GM23248 (cell line): Measurements from ENCODE around the gene TNFAIP8L2. TPM values are rescaled to one million over a fixed set of nuclear protein-coding genes. Genes with fewer than 3 reads are reported as not detected.

Source experiments
- DNase-seq: peaks from one replicate; pipeline ENCODE4 v3.0.0-alpha.2; 2015
- H2AFZ ChIP-seq: fragments of 200-600 bp; sonication (generic); 2 replicates; pipeline ENCODE4 v1.6.1; 2016; ENCODE audit warnings: antibody characterized with exemption
- H3F3A ChIP-seq: fragments of 200-600 bp; sonication (generic); 2 replicates; pipeline ENCODE4 v1.6.1; 2016; ENCODE audit warnings: mild to moderate bottlenecking, antibody characterized with exemption, mixed run types; ENCODE audit not compliant: insufficient read depth
- H3K27ac ChIP-seq: fragments of 200-600 bp; sonication (generic); 2 replicates; pipeline ENCODE4 v1.5.1; 2016; ENCODE audit warnings: mild to moderate bottlenecking
- H3K27me3 ChIP-seq: fragments of 200-600 bp; sonication (generic); replicated peaks from 2 replicates; pipeline ENCODE4 v1.6.1; 2016; ENCODE audit warnings: mild to moderate bottlenecking; ENCODE audit not compliant: insufficient read depth
- H3K36me3 ChIP-seq: fragments of 200-600 bp; sonication (generic); 2 replicates; pipeline ENCODE4 v1.6.1; 2016; ENCODE audit warnings: low read depth, mild to moderate bottlenecking
- H3K4me1 ChIP-seq: fragments of 200-600 bp; sonication (generic); 2 replicates; pipeline ENCODE4 v1.6.1; 2016; ENCODE audit warnings: mild to moderate bottlenecking; ENCODE audit not compliant: insufficient read depth
- H3K4me2 ChIP-seq: fragments of 200-600 bp; sonication (generic); one replicate; pipeline ENCODE4 v1.6.1; 2016; ENCODE audit warnings: mild to moderate bottlenecking; ENCODE audit not compliant: unreplicated experiment
- H3K4me3 ChIP-seq: fragments of 200-600 bp; sonication (generic); 2 replicates; pipeline ENCODE4 v1.5.1; 2016; ENCODE audit warnings: mild to moderate bottlenecking
- H3K79me2 ChIP-seq: fragments of 200-600 bp; sonication (generic); 2 replicates; pipeline ENCODE4 v1.6.1; 2016; ENCODE audit warnings: mild to moderate bottlenecking; ENCODE audit not compliant: insufficient read depth
- H3K9ac ChIP-seq: fragments of 200-600 bp; sonication (generic); 2 replicates; pipeline ENCODE4 v1.6.1; 2016; ENCODE audit warnings: mild to moderate bottlenecking
- H3K9me2 ChIP-seq: fragments of 200-600 bp; sonication (generic); 2 replicates; pipeline ENCODE4 v1.6.1; 2016; ENCODE audit warnings: mixed run types, mild to moderate bottlenecking, moderate library complexity; ENCODE audit not compliant: insufficient read depth
- H3K9me3 ChIP-seq: fragments of 200-600 bp; sonication (generic); one replicate; pipeline ENCODE4 v1.6.1; 2017; ENCODE audit warnings: low read depth
- H4K20me1 ChIP-seq: fragments of 200-600 bp; sonication (generic); 2 replicates; pipeline ENCODE4 v1.6.0; 2016; ENCODE audit not compliant: insufficient read depth
- EZH2 ChIP-seq: fragments of 200-600 bp; sonication (generic); IDR thresholded peaks from 2 replicates; pipeline ENCODE4 v1.6.1; 2018; ENCODE audit warnings: antibody characterized with exemption, mild to moderate bottlenecking; ENCODE audit not compliant: insufficient read depth, poor library complexity, severe bottlenecking
- EZH2phosphoT487 ChIP-seq: fragments of 200-600 bp; sonication (generic); IDR thresholded peaks from 2 replicates; pipeline ENCODE4 v1.6.1; 2018; ENCODE audit warnings: antibody characterized with exemption, moderate library complexity, mild to moderate bottlenecking, low read depth; ENCODE audit not compliant: insufficient read depth
- WGBS, 2 experiments: methylation state at CpG; one replicate each; pipeline ENCODE4 v1.1.6; 2015 to 2017; ENCODE audit warnings: low lambda C conversion rate in 2 of 2, low coverage in 1 of 2; ENCODE audit errors: missing lambda C conversion rate in 2 of 2; 5-methylcytosine and 5-hydroxymethylcytosine counted together
- in situ Hi-C: fragments of 300-500 bp; cut with MboI; formaldehyde crosslinking; loops from 2 replicates; pipeline ENCODE4 v1.15.0; 2020
- polyA plus RNA-seq: library from polyadenylated mRNA; unstranded; fragments of >200 nt; fragmentation: Nextera tagmentation; extraction: Ambion mirVana; gene quantifications from 2 replicates; pipeline ENCODE4 v1.2.1, GENCODE V29; 2016
- total RNA-seq: library from RNA; depleted of rRNA; stranded (reverse); fragments of >200 nt; shearing (Covaris generic); gene quantifications from 2 replicates; pipeline ENCODE4 v1.2.3, GENCODE V29; 2014

The TNFAIP8L2 gene
- total and polyA plus RNA-seq, 2 experiments from 2014 or later: not detected

DNA sequence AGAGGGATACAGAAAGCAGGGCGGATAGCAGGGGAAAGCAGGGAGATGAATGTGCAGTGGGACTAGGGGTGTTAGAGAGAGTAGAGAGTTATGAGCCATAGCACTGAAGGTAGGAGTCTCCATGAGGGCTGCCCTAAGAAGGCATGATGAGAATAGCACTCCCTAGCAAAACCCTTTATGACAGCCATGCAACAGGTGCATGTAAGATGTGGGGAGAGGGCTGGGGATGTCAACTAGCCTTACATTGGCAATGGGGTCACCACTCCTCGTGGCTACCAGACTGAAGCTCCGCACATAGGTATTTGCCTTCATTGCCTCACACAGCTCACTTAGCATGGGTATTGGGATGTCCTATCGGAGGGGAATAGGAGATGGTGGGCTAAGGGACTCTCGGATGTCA is 14.7 kb downstream of the TNFAIP8L2 start:
- Histone ChIP-seq H3K9me2 (no peaks in the 10 kb centered on the region), H4K20me1 (no peaks in the 10 kb centered on the region), H3K4me3 (no peak overlapping the region), H3K9ac (no peak overlapping the region), H3K79me2 (peaks cover 25% of the 10 kb centered on the region), H3K4me1 (peaks cover 14% of the 10 kb centered on the region), H3K4me2 (no peak overlapping the region), H3K27me3 (no peaks in the 10 kb centered on the region), H3K9me3 (no peaks in the 10 kb centered on the region), H3F3A (peaks cover 20% of the 10 kb centered on the region), H3K27ac (no peak overlapping the region), H2AFZ (no peak overlapping the region), H3K36me3 (peaks cover 13% of the 10 kb centered on the region; the same call in 1 of the 2 replicates)
- in situ Hi-C loops: no loop called here
- DNase-seq: no peak
- 74 to 84% methylated on average over 5 of the region's 5 CpGs for WGBS, 2 experiments
- no peak for TF ChIP-seq EZH2
- no peak for TF ChIP-seq EZH2phosphoT487

DNA sequence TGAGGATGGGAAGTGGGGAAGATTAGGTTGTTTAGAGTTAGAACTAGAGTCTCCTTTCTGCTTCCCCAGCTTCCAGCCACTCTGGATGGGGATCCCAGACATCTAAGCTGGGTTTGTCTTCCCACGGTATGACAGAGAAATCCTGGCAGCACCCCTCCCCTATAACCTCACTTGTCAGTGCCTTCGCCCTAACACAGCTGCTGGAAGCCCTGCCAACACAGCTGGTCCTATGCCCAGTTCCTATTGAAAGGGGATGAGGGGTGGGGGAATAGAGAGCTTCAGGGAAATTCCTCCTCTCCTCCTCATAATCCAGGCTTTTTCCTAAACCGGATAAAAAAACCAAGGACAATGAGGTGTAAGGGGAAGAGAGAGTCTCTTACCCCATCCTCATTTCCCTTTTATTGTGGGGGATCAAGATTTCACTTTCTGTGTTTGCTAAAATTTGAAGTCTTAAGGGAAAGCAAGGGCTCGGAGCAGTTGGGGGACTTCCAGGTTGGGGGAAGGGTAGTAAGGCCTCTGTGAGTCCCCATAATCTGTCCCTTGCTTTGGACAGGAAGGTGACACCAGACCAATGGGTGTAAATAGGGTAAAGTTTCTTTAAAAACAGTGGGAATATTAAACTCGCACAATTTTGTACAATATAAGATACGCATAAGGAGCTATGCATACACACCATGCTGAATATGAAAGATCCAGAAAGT is 18.7 kb downstream of the TNFAIP8L2 start:
- DNase-seq: peak; percentile 7
- H2AFZ ChIP-seq: no peak overlapping the region
- H3K27ac ChIP-seq: no peak overlapping the region
- H3K36me3 ChIP-seq: peaks cover 4% of the 10 kb centered on the region; the same call in 1 of the 2 replicates
- H3K4me1 ChIP-seq: 0 out of 2 replicates have a peak, but pooled peaks cover 3% of the 10 kb centered on the region
- no peak for TF ChIP-seq EZH2phosphoT487
- no peak for TF ChIP-seq EZH2
- in situ Hi-C loops: no loop called here
- H3K4me3 ChIP-seq: no peak overlapping the region
- no peaks in the 10 kb centered on the region for H3K27me3 ChIP-seq
- no peak overlapping the region for H3K9ac ChIP-seq
- H3F3A ChIP-seq: peaks cover 14% of the 10 kb centered on the region; the same call in 1 of the 2 replicates
- no peaks in the 10 kb centered on the region for H3K9me3 ChIP-seq
- no peaks in the 10 kb centered on the region for H4K20me1 ChIP-seq
- H3K79me2 ChIP-seq: no peaks in the 10 kb centered on the region
- H3K4me2 ChIP-seq: no peak overlapping the region
- H3K9me2 ChIP-seq: no peaks in the 10 kb centered on the region
- 58 to 59% methylated on average over 6 of the region's 6 CpGs for WGBS, 2 experiments

GRCh38 chr1:151175863-151176262 is 19.4 kb downstream of the TNFAIP8L2 start, which contains the start of gene TMOD4:
Gene TMOD4, minus strand, starts transcription at chr1:151175981. Its CDS starts 1,106 bp downstream, at chr1:151174875.
- Histone ChIP-seq H3K9me2 (no peaks in the 10 kb centered on the region), H3K9ac (no peak within 1 kb of the TSS), H3K79me2 (no peaks in the 10 kb centered on the region), H3K27me3 (no peaks in the 10 kb centered on the region), H3K9me3 (no peaks in the 10 kb centered on the region), H3K4me1 (0 out of 2 replicates have a peak, but pooled peaks cover 3% of the 10 kb centered on the region), H3K27ac (no peak within 1 kb of the TSS), H3K36me3 (peaks cover 4% of the 10 kb centered on the region; the same call in 1 of the 2 replicates), H2AFZ (no peak within 1 kb of the TSS), H3F3A (peaks cover 14% of the 10 kb centered on the region; the same call in 1 of the 2 replicates), H3K4me2 (no peak within 1 kb of the TSS), H3K4me3 (no peak within 1 kb of the TSS), H4K20me1 (no peaks in the 10 kb centered on the region)
- DNase-seq: peak; percentile 54
- TF ChIP-seq EZH2: no peak
- no peak for TF ChIP-seq EZH2phosphoT487
- in situ Hi-C loops: no loop called here
- 24 to 42% methylated on average over 4 of the region's 4 CpGs for WGBS, 2 experiments

DNA sequence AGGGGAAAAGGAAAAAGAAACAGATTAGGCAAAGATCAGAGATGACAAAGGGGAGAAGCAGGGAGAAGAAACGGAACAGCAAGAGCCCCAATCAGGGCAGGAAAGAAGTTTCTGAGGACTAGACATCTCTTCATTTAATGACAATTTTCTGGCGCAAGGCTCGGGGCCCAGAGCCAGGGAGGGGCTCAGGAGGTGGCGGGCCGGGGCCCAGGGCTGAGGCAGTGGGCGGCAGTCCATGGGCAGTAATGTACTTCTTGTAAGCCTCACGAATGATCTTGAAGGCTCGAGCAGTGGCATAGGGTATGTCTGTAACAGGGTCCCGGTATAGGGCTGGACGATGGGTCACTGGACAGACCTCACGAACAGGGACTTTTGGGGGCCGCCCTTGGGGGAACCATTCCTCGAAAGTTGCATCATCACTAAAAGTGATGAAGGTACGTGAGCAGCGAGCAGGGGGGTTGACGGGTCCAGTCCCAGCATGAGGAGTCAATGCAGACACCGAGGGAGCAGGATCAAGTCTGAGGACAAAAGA is 20.1 kb downstream of the TNFAIP8L2 start:
- H3K4me1 ChIP-seq: 0 out of 2 replicates have a peak, but pooled peaks cover 3% of the 10 kb centered on the region
- H3F3A ChIP-seq: peaks cover 14% of the 10 kb centered on the region; the same call in 1 of the 2 replicates
- no peak overlapping the region for H3K27ac ChIP-seq
- H3K4me2 ChIP-seq: no peak overlapping the region
- WGBS, 2 experiments: 93 to 94% methylated on average over 14 to 17 of the region's 17 CpGs
- H3K79me2 ChIP-seq: no peaks in the 10 kb centered on the region
- in situ Hi-C loops: no loop called here
- H3K9ac ChIP-seq: no peak overlapping the region
- H3K4me3 ChIP-seq: no peak overlapping the region
- no peaks in the 10 kb centered on the region for H3K9me3 ChIP-seq
- H4K20me1 ChIP-seq: no peaks in the 10 kb centered on the region
- H2AFZ ChIP-seq: no peak overlapping the region
- no peak for TF ChIP-seq EZH2phosphoT487
- TF ChIP-seq EZH2: no peak
- DNase-seq: no peak
- no peaks in the 10 kb centered on the region for H3K9me2 ChIP-seq
- no peaks in the 10 kb centered on the region for H3K27me3 ChIP-seq
- H3K36me3 ChIP-seq: peaks cover 4% of the 10 kb centered on the region; the same call in 1 of the 2 replicates
